ENCODE data around the gene RFX2.
"Not testable (repeated sequence)": the region's sequence is repeated elsewhere in the genome, so short reads cannot be mapped to it uniquely, and the experiment has no call there.

The RFX2 gene

GRCh38 chr19:5987077-5987818 lies 123.1 kb downstream of the RFX2 start:
- peak; percentile 94 for DNase-seq

GRCh38 chr19:5985837-5986236 lies 124.5 kb downstream of the RFX2 start:
- not testable (repeated sequence) for DNase-seq

GRCh38 chr19:5985098-5985783 lies 125.1 kb downstream of the RFX2 start:
- DNase-seq: no peak

GRCh38 chr19:5984600-5984999 lies 125.7 kb downstream of the RFX2 start:
- DNase-seq: peak; percentile 64

- peak; percentile 20 for DNase-seq
These were observed 126.8 kb downstream of the RFX2 start for GRCh38 chr19:5983367-5983955.

- peak; percentile 51 for DNase-seq
These were observed 131.4 kb downstream of the RFX2 start for GRCh38 chr19:5978606-5979552.

GRCh38 chr19:5977785-5978605 lies 132.3 kb downstream of the RFX2 start, which contains the start of gene RANBP3:
TSS of gene RANBP3 (minus strand) at chr19:5978140. CDS start at chr19:5978082, 58 bp downstream.
- DNase-seq: peak; percentile 100

GRCh38 chr19:5977222-5977784 lies 133.0 kb downstream of the RFX2 start:
- no peak for DNase-seq

- no peak for DNase-seq
These were observed 133.5 kb downstream of the RFX2 start for GRCh38 chr19:5976768-5977167.

- no peak for DNase-seq
These were observed 134.9 kb downstream of the RFX2 start for GRCh38 chr19:5975388-5975728.

- no peak for DNase-seq
These were observed 135.4 kb downstream of the RFX2 start for GRCh38 chr19:5974721-5975387.

GRCh38 chr19:5973867-5974635 lies 136.2 kb downstream of the RFX2 start:
- DNase-seq: peak; percentile 30

- no peak for DNase-seq
These were observed 136.9 kb downstream of the RFX2 start for GRCh38 chr19:5973376-5973775.

GRCh38 chr19:5972355-5972731 lies 138.0 kb downstream of the RFX2 start:
- no peak for DNase-seq

- no peak for DNase-seq
These were observed 138.5 kb downstream of the RFX2 start for GRCh38 chr19:5971714-5972354.

- DNase-seq: no peak
These were observed 140.8 kb downstream of the RFX2 start for GRCh38 chr19:5969476-5969875.

- peak; percentile 30 for DNase-seq
These were observed 141.6 kb downstream of the RFX2 start for GRCh38 chr19:5968431-5969373.

- DNase-seq: peak; percentile 78
These were observed 142.3 kb downstream of the RFX2 start for GRCh38 chr19:5967994-5968430.
